Endothelial cell of umbilical vein (primary cell): ENCODE results near the gene ATP8A1. TPM values are rescaled to one million over a fixed set of nuclear protein-coding genes. Genes with fewer than 3 reads are reported as not detected.

Source experiments
- BruUV-seq: library from RNA; stranded (reverse); fragments of 400-500 nt; replicated peaks from 2 replicates; lab custom pipeline; 2021; lab: Mats Ljungman, UMichigan
- CTCF ChIA-PET: fragments of 300-600, 350-600 bp; sonication (Branson Sonifier 250); formaldehyde crosslinking; loops from one replicate; lab custom pipeline; 2021; ENCODE audit warnings: antibody characterized with exemption, inconsistent platforms; lab: Charles Lee
- POLR2A ChIA-PET: fragments of 300-600, 350-600 bp; sonication (Branson Sonifier 250); formaldehyde crosslinking; loops from one replicate; lab custom pipeline; 2021; ENCODE audit warnings: antibody characterized with exemption, inconsistent platforms; lab: Charles Lee
- DNase-seq: peaks from one replicate; pipeline ENCODE4 v3.0.0-alpha.2; 2011; ENCODE audit warnings: low read depth, low spot score
- FAIRE-seq: peaks from 2 replicates; lab custom pipeline; 2011; peaks lifted over from hg19 to GRCh38; lab: Jason Lieb, UNC
- H2AFZ ChIP-seq: 2 replicates; pipeline ENCODE4 v1.6.0; 2012; ENCODE audit warnings: low read depth, low read length, control low read depth, inconsistent platforms
- H3K27ac ChIP-seq: 2 replicates; pipeline ENCODE4 v1.5.1; 2011; ENCODE audit warnings: low read depth, mild to moderate bottlenecking, control low read depth, low read length, moderate library complexity; ENCODE audit not compliant: insufficient read depth
- H3K27me3 ChIP-seq, 2 experiments: 2 replicates each; pipeline versions ENCODE4 v1.6.0 to v1.6.1; 2011; ENCODE audit warnings: low read length in 2 of 2, mixed read lengths in 1 of 2; ENCODE audit not compliant: control insufficient read depth in 2 of 2, insufficient read depth in 2 of 2
- H3K36me3 ChIP-seq, 2 experiments: 2 replicates in 1 of 2; 3 replicates in 1 of 2; pipeline ENCODE4 v1.5.1; 2011; ENCODE audit warnings: low read length in 2 of 2, mild to moderate bottlenecking in 1 of 2, moderate library complexity in 1 of 2; ENCODE audit not compliant: control insufficient read depth in 2 of 2, insufficient read depth in 2 of 2; ENCODE audit errors: extremely low read depth in 1 of 2
- H3K4me1 ChIP-seq: 3 replicates; pipeline ENCODE4 v1.5.1; 2011; ENCODE audit warnings: mild to moderate bottlenecking, low read length; ENCODE audit not compliant: control insufficient read depth, insufficient read depth; ENCODE audit errors: extremely low read depth
- H3K4me2 ChIP-seq: 2 replicates; pipeline ENCODE4 v1.6.1; 2011; ENCODE audit warnings: low read length, control low read depth, mixed read lengths; ENCODE audit not compliant: insufficient read depth
- H3K4me3 ChIP-seq, 3 experiments: fragments of 200-600 bp in 1 of 3; sonication (generic), shearing (Covaris generic) in 1 of 3; replicated peaks in 1 of 3; 2 replicates each; pipeline ENCODE4 v1.5.1; 2011 to 2016; ENCODE audit warnings: control low read depth in 3 of 3, low read length in 3 of 3, mild to moderate bottlenecking in 2 of 3, inconsistent platforms in 1 of 3, low read depth in 1 of 3, moderate library complexity in 1 of 3; ENCODE audit not compliant: insufficient read depth in 1 of 3
- H3K79me2 ChIP-seq: 2 replicates; pipeline ENCODE4 v1.6.0; 2012; ENCODE audit warnings: low read length, inconsistent platforms; ENCODE audit not compliant: control insufficient read depth, insufficient read depth
- H3K9ac ChIP-seq: replicated peaks from 2 replicates; pipeline ENCODE3; 2011; ENCODE audit warnings: low read length, control low read depth; ENCODE audit not compliant: insufficient read depth; ENCODE audit errors: extremely low read depth
- H3K9me1 ChIP-seq: replicated peaks from 3 replicates; pipeline ENCODE4 v1.6.0; 2011; ENCODE audit warnings: mild to moderate bottlenecking, low read length; ENCODE audit not compliant: control insufficient read depth, insufficient read depth; ENCODE audit errors: extremely low read depth
- H3K9me3 ChIP-seq: replicated peaks from 2 replicates; pipeline ENCODE4 v1.5.1; 2012; ENCODE audit warnings: low read length, inconsistent platforms; ENCODE audit not compliant: control insufficient read depth, insufficient read depth
- H4K20me1 ChIP-seq: replicated peaks from 2 replicates; pipeline ENCODE3; 2011; ENCODE audit warnings: mild to moderate bottlenecking, low read length; ENCODE audit not compliant: control insufficient read depth, insufficient read depth; ENCODE audit errors: extremely low read depth
- GATA2 ChIP-seq: IDR thresholded peaks from 2 replicates; pipeline ENCODE4 v1.7.0; 2011; ENCODE audit warnings: low read depth, mild to moderate bottlenecking, moderate library complexity, mixed read lengths, low read length; ENCODE audit not compliant: insufficient read length, insufficient read depth
- MAX ChIP-seq: IDR thresholded peaks from 2 replicates; pipeline ENCODE4 v1.6.1; 2011; ENCODE audit not compliant: insufficient read depth, insufficient read length
- dilution Hi-C: fragments of 300-500 bp; cut with MboI; formaldehyde crosslinking; loops from one replicate; pipeline ENCODE4 v1.15.0; 2019; ENCODE audit warnings: low sequenced_read_pairs; ENCODE audit not compliant: extremely low pct_ligation_motif_present
- intact Hi-C: fragments of 100-400 bp; cut with micrococcal nuclease; formaldehyde crosslinking; loops from one replicate; pipeline ENCODE4 v1.10.0; 2022
- polyA plus RNA-seq, 4 experiments: library from polyadenylated mRNA; depleted of rRNA in 3 of 4; stranded (reverse) in 3 of 4; unstranded in 1 of 4; fragments of >200 nt; gene quantifications; 2 replicates each; pipeline versions ENCODE4 v1.2.1 to v1.2.3, GENCODE V29; 2011 to 2012; ENCODE audit warnings: missing spikeins in 1 of 4
- total RNA-seq: library from RNA; stranded (reverse); gene quantifications from 2 replicates; pipeline ENCODE4 v1.2.3, GENCODE V29; 2021
- TF ChIP-seq, protein P1 (sequence below), 2 donors: IDR thresholded peaks; 1 replicate in 1 of 2; 2 replicates in 1 of 2; pipeline ENCODE4 v1.5.1; 2011; ENCODE audit warnings: low read length in 2 of 2, mild to moderate bottlenecking in 2 of 2, moderate library complexity in 2 of 2, control low read depth in 1 of 2, inconsistent platforms in 1 of 2, low read depth in 1 of 2; ENCODE audit not compliant: insufficient read depth in 1 of 2; ENCODE audit errors: extremely low read depth in 1 of 2

ATP8A1 gene
- total and polyA plus RNA-seq, 2 donors (not counting 3 experiments of a cell fraction or from before 2014, with no cell fraction given), result 0.97 to 11.5 TPM

GRCh38 chr4:42396752-42397634 lies 259.9 kb downstream of the ATP8A1 start, which contains the start of gene SHISA3:
SHISA3 (plus strand) TSS chr4:42397488; CDS start chr4:42398057, 569 bp downstream.
- intact Hi-C loops (loop anchor here (1.0 to 5.0 kb wide), 3 partner anchors 115 to 260 kb away; partner anchors contain the start of gene ATP8A1), dilution Hi-C loops (no loop called here)
- FAIRE-seq (peak; percentile 64), DNase-seq (peak; percentile 45)
- no peaks in the 10 kb centered on the region for H3K9me3 ChIP-seq
- no peaks in the 10 kb centered on the region for H3K9me1 ChIP-seq
- peak within 1 kb of the TSS; percentile 97 for H2AFZ ChIP-seq
- ChIA-PET POLR2A (no interaction called here), CTCF (interaction anchor here (1.1 to 7.0 kb wide), 4 partner anchors 26 to 123 kb away, joined by 3 to 54 read pairs (median 12); no protein-coding TSS in a partner anchor)
- H3K9ac ChIP-seq, result peak within 1 kb of the TSS; percentile 62
- H3K79me2 ChIP-seq, result peaks cover 6% of the 10 kb centered on the region
- no peaks in the 10 kb centered on the region for H3K27me3 ChIP-seq
- BruUV-seq, result TSS peak; percentile 6
- H4K20me1 ChIP-seq, result no peaks in the 10 kb centered on the region
- TF ChIP-seq MAX (peak; percentile 37), GATA2 (no peak)
- TF ChIP-seq, protein P1, sequence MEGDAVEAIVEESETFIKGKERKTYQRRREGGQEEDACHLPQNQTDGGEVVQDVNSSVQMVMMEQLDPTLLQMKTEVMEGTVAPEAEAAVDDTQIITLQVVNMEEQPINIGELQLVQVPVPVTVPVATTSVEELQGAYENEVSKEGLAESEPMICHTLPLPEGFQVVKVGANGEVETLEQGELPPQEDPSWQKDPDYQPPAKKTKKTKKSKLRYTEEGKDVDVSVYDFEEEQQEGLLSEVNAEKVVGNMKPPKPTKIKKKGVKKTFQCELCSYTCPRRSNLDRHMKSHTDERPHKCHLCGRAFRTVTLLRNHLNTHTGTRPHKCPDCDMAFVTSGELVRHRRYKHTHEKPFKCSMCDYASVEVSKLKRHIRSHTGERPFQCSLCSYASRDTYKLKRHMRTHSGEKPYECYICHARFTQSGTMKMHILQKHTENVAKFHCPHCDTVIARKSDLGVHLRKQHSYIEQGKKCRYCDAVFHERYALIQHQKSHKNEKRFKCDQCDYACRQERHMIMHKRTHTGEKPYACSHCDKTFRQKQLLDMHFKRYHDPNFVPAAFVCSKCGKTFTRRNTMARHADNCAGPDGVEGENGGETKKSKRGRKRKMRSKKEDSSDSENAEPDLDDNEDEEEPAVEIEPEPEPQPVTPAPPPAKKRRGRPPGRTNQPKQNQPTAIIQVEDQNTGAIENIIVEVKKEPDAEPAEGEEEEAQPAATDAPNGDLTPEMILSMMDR (IDR thresholded peaks at IDR 0.05; ENCODE audit: extremely low read depth in 1 of 2, insufficient read depth in 1 of 2, low read depth in 1 of 2, low read length in 2 of 2), result no peak
- no peaks in the 10 kb centered on the region for H3K36me3 ChIP-seq
- H3K4me2 ChIP-seq, result peak within 1 kb of the TSS; percentile 74
- peak within 1 kb of the TSS; percentile 55 to 78 (median 75) for H3K4me3 ChIP-seq
- H3K27ac ChIP-seq, result peak within 1 kb of the TSS; percentile 26
- H3K4me1 ChIP-seq, result peaks cover 14% of the 10 kb centered on the region
